NOMO-1 (cell line): ENCODE results near the gene MYO1A.
"Not testable (repeated sequence)": the region's sequence is repeated elsewhere in the genome, so short reads cannot be mapped to it uniquely, and the experiment has no call there.

Source experiments
- DNase-seq, 2 experiments: peaks; one replicate each; lab custom pipeline; 2025; ENCODE audit not compliant: unreplicated experiment in 2 of 2; lab: John Stamatoyannopoulos, UW

The MYO1A gene

DNA sequence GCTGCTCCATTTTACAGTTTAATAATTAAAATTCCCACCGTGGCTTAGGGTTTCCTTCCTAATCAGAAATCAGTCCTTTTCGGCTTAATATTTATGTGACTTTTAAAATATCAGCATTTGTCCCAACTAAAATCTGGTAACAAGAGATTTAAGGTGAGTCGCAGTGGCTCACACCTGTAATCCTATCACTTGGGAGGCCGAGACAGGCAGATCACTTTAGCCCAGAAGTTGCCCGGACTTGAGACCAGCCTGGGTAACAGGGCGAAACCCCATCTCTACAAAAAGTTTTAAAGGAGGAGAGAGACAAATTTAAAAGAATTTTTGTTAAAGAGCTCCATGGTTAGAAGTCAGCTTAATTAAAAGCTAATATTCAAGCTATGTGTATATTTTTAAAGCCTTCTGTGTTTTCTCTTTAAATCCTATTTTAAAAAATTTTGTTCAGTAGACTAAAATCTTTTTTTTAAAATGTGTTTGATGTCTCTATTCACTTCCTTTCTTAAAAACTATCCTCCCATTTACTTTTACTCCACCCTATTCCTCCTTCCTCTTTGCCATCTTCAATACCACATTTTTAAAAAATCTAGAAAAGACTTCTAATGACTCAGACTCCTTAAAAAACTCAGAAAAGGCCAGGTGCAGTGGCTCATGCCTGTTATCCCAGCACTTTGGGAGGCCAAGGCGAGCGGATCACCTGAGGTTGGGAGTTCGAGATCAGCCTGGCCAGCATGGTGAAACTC is 29.8 kb downstream of the MYO1A start:
- DNase-seq: no peak

DNA sequence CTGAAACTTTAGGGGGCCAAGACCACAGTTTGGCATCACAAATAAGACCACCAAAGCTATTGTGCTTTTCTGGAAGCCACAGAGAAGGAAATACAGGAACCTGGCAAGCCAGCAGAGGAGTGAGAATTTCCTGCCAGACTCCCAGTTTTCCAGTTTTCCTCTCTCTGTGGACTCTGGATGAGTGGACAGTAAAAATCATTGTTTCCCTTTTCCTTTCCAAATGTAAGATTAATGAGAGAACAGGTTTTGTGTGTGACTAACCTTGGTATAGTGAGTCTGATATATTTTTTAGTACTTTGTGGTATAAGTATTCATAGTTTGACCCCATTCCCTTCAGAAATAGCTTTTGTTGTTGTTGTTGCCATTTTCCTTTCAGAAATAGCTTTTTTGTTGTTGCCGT is 31.0 kb downstream of the MYO1A start:
- DNase-seq: no peak

DNA sequence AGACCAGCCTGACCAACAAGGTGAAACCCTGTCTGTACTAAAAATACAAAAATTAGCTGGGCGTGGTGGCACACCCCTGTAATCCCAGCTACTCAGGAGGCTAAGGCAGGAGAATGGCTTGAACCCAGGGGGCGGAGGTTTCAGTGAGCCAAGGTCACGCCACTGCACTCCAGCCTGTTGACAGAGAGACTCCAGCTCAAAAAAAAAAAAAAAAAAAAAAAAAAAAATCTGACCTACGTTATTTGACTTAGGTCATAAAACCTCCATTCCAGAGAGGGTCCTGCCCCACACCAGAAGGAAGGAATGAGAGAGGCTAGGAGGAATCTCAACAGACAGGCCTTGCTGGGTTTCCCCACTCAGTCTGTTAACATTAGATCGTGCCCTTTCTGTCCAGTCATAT is 31.6 kb downstream of the MYO1A start:
- not testable (repeated sequence) for DNase-seq

DNA sequence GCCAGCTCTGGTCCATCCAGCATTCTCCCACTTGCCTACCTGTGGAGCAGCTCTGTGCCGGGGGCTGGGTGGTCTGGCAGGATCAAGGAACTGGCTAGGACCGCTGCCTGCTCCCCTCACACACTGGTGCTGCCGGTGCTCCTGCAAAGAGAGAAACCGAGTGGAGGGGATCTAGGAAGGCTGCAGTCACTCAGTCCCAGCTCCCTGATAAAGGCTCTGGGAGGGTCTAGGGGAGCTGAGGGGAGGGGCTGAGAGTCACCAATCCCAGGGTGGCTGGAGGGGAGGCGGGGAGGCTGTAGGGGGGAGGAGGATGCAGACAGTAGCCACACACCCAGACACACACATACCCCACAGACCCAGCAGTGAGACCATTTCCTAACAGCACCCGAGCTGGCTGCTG is 33.6 kb downstream of the MYO1A start, which contains the start of gene TAC3:
Gene TAC3 (minus strand): TSS at position 182 of the 400 bp plus-strand sequence. CDS start 732 bp downstream, outside the sequence.
- no peak for DNase-seq

DNA sequence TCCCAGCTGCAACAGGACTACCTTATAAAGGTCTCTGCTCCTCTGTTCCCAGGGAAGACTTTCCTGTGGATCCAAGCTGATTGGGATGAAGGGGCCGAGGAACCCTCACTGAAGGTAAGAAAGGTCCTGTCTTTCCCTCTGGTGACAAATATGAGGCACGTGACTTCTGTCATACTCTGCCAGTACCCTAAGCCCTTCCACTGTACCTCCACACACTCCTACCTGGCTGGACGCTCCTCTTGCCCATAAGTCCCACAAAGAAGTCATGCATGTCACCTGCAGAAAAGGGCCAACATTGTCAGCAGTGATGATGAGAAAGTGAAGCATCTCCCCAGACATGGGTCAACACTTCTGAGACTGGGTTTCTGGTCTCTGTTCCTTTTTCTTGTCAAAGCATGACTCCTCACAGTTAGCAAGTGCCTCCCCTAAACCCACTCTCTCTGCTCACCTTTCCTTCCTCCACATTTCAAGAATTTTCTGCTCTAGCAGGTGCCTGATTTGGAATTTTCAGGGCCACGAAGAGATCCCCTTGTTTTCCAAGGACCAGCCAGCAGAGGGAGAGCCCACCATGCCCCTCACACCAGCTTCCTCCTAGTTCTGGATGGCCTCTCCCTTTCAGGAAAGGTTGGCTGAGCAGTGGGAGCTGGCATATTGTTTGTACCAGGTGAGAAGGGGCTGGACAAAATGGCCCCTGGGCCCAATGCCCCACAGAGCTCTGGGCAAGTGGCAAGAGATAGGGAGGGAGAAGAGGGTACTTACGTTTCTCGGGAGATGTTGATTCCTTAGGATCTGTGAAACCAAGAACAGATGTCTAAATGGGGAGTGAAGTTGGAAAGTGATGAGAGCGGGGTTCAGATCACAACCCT is 37.1 kb downstream of the MYO1A start:
- no peak for DNase-seq

DNA sequence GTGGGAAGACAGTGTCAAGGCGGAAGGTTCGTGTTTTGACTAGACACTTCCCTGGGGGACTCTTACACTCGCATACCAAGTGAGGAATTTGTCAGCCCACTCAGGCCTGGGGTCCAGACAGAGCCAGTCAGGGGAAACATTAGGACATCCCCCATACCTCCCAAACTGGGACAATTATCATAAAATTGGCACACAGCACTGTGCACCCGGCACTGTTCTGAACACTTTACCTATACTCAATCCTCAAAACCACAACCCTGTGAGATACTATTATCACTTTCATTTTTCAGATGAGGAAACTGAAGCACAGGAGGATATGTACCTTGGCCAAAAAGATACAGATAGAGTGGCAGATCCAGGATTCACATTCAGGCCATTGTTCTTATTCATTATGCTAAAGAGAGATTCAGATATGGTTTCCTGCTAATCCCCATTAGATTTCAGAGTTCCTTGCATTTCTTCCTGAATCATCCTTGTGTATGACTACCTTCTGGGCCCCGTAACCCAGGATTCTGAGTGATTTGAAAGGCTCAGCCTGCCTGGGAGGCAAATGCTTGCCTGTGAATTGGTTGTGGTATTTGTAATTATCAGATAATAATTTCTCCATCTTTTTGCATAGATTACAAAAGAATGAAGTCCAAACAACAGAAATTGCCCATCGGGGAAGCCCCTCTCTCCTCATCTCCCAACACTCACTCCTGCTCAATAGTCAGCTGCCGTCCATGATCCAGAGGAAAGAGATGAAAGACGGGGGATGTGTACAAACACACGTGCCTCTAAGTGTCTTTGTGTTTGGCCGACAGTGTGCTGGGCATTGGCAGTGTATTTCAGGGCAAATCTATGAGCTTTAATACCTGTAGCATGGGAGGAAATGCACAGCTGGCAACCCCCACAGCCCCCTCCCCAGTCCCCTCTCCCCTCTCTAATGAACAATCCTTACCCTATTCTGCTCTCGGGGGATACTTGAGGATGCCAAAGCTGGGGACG is 38.2 kb downstream of the MYO1A start:
- no peak for DNase-seq

DNA sequence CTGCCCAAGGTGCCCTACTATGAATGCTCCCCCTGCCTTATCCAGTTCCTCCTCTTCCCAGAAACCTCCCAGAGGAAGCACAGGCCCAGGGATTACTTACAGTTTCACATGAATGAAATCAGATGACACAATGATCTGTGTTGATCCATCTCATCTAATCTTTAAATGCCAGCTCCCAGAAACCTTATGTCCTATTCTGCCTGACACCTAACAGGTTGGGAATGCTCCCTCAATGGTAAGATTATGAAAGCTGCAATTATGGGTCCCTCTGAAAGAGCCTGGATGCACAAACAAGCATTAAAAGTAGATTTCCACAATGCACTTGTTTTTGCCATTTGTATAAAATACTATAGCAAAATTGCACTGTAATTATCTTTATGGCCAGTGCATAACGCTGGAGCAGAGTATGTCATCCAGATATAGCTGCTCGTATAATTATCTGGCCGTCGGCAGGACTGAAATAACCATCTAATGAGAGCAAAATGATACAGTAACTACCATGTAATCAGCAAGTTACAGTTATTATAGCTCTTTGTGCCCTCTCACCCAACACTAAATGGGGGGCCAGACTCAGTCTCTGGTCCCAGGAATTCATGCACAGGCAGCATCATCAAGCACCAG is 39.2 kb downstream of the MYO1A start:
- no peak for DNase-seq

DNA sequence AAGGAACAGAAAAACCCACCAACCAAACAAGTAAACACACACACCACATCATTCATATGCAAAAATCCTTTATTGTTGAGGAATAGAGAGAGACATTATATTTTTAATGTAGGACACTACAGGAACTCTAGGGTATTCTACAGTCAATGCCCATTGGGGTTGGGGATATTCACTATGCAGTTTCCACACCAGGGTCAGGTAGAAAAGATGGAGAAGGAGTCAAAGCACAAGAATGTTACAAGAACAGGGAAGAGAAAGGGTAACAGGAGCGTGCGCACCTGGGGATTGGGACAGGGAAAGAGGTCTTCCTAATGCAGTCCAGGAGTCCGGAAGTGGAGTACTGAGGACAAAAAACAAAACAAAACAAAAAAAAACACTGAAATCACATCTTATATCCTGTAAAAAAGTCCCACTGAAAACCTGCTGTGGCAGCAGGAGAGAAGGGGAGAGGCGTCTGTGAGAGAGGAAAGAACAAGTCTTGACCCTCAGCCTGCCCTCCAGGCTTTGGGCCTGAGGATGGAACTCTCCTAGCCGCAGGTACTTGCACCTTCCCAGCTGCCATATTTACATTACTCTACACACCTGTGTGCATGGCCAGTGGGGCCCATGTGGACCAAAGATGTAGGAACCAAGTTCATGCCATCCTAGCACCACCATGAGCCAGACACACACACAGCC is 39.8 kb downstream of the MYO1A start:
- no peak for DNase-seq

DNA sequence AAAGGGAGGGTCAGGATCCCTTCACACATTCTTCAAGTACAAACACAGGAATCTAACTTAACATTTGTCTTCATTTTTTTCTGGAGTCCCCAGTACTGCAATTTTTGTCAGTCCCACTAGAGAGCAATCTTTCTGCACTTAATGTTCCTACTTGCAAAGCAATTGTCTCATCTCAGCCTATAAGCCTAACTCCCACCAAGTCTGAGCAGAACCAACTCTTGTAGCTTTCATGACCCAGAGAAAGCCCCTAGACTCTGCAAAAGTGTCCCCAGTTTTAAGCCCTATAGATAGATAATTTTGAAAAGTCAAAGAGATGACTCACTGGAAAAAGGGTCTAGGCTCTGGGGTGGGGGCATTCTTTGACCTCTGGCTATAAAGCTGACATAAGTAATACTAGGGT is 41.8 kb downstream of the MYO1A start:
- peak; percentile 62 to 78 for DNase-seq

DNA sequence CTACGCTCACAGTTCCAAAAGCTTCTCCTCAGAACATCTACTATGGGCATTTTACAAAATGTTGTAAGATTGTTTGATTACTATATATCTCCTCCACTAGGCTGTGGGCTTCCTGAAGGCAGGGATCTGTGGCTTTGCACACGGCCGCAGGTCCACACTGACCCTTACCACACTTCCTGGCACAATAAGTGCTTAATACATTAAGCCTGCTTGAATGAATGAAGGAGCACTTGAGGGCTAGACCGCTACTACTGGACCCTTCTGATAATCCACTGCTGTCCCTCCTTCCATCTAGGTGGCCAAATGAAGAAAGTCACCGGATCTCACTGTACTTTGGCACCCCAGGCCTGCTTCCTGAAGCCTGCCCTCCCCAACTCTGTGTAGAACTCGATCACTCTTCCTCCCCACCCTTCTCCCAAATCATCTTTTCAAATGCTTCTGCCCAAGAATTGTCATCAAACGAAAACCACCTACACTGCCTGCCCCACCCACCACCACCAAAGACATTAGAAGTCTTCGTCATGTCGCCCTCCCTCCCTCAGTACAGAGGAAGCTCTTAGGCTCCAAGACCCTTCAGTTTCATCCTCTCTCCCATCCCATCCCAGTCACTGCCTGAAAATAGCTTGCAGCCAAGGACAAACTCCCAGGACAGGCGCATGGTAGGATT is 43.0 kb downstream of the MYO1A start:
- DNase-seq: no peak

DNA sequence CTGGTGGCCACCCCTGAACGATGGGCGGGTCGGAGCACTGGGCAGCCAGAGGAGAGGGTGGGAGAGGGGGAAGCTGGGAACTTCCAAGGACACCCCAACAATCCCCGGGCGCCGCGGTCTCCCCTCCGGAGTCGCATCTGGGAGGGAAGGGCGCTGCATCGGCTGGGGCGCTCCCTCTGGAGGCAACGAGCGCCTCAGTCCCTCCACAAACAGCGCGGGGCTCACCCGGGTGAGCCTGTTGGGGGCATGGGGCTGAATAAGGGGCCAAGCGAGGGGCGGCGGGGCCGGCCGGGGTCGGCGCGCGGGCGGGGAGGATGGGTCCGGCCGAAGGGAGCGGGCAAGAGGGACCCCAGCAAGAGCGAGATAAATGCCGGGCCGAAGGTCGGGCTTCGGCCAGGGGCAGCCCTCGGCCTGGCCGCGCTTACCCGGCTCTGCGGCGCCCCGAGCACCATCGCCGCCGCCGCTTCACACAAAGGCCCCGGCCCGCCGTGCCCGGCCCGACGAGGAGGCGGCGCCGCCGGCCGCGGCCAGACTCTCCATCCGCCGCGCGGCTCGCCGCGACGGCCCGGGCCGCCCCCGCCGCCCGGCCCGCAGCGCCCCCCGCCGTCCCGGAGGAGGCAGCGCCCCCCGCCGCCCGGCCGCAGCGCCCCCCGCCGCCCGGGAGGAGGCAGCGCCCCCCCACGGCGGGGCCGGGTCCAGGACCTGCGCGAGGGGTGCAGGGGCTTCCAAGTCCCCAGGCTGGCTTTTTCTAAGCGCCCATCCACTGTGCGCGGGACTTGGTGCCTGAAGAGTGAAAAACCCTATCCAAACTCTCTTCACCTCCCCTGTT is 43.7 kb downstream of the MYO1A start, which contains the start of gene ZBTB39:
Gene ZBTB39 (minus strand): TSS at position 567 of the 829 bp plus-strand sequence. CDS start 1,629 bp downstream, outside the sequence.
- DNase-seq: peak; percentile 35 to 59

DNA sequence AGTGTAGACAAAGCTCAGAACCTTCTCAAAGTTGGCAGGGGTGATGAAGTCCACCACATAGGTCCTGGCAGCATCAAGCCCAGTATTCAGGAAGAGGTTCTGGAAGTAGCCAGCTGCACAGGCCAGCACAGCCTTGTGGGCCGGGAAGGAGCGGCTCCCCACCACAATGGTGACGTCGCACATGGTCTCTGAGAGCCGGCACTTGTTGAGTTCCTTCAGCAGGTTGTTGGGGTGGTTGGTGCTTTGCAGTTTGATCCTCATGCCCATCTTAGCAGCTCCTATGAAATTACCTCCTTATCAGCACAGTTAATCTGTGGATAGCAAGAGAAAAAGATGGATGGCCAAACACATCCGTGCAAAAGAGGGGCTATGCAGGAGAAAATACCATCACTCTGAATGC is 45.3 kb downstream of the MYO1A start:
- no peak for DNase-seq

DNA sequence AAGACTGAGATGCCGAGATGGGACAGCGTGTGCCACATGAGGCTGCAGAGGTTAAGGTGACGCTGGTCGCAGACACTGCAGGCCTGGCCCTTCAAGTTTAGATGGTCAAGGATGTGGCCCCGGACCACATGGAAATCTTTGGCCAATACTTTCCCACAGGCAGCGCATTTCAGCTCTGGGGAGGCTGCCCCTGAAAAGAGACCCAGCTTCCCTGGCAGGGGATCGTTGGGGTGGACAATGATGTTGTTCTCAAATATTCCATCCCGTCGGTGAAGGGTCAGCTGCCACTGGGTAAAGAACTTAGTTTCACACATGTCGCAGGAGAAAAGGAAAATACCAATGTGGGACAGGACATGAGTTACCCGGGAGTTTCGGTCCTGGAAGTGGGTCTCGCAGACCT is 46.5 kb downstream of the MYO1A start:
- no peak for DNase-seq

DNA sequence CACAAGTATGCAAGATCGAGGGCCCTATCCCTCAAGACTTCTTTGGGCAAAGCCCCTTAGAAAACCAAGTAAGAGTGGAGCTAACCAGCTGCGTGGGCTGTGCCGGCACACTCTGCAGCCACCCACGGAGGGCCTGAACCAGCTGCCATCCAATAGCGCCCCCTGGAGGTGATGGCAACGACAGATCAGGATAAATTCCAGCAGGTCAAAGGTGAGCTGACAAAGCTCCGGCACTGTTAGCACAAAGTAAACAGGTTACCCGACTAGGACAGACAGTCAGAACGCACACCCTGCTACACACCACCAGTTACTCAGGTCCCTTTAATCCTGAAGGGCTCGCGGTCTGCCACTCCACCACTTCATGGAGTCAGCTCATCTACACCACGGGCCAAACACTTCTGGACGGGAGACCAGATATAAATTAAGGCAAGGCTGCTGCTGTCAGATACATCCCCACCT is 48.5 kb downstream of the MYO1A start:
- DNase-seq: peak; percentile 43 to 48

DNA sequence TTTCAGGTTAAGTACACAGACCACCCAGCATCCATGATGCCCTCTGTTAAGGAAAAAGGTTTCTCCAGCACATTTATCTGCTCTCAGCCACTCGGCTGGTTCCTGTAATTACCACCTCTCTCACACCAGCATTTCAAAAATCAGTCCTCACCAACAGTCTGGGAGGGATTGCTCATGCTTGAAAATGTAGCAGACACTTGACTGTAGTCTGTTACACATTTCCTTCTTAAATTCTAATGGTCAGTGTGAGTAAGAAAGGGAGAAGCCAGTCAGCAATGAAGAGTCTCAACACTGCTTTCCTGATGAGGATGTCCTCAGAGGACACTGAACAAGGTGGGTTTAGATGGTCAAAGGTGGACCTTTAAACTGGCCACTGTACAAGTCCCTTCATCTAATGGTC is 49.5 kb downstream of the MYO1A start:
- no peak for DNase-seq

DNA sequence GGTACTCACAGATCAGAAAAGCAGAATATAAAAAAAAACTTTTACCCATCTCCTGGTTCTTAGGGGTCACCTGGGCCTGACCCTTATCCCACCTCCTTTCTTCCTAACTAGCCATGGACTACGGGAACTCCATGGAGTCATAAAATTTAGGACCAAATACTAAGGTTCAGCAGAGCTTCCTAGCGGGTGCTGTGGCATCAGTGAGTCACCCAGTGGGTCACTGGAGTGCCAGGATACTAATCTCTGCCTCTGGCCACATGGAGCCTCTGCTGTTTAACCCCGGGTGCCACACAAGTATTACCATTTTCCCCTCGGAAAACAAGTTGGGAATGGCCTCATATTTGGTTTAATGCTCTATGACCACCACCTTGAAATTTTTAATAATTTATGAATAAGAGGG is 50.5 kb downstream of the MYO1A start:
- no peak for DNase-seq

DNA sequence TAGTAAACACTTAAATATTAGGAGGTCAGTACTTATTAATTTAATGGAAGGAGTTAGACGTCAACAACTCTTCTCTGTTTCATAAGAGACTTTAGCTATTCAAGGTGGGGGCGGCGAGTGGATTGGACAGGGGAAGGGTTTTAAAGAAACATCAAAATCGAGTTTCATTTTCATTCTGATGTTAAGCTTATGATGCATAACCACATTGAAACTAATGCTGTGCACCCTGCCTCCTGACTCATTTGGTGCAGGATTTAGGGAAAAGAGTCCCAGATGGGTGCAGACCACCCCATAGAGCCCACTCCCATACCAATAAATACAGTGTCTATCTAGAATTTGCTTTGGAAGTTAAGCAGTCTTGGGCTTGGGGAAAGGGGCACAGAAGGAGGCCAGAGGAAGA is 50.9 kb downstream of the MYO1A start:
- no peak for DNase-seq

DNA sequence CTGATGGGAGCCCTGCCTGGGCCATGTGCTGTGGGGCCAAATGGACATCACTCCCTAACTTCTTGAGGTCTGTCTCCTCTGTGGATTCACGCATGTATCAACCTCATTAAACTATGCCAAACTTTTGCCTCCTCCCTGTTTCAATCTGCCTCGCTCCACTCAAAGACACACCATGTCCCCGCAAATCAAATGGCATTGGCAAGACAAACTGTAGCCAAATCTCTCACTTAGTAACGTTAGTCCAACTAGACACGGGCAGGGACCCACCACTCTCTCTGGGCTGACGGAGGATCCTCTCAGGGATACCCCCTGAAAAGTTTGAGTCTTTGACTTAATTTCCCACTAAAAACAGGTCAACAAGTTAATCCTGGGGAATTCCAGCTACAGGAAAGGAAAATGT is 51.6 kb downstream of the MYO1A start:
- no peak for DNase-seq
